PC-9 (cell line): ENCODE results near the gene KRTAP3-3. TPM values are rescaled to one million over a fixed set of nuclear protein-coding genes. Genes with fewer than 3 reads are reported as not detected.

Experiments
- BruUV-seq: library from RNA; stranded (reverse); fragments of 400-500 nt; replicated peaks from 2 replicates; lab custom pipeline; 2021; lab: Mats Ljungman, UMichigan
- CTCF ChIA-PET: fragments of 300-600 bp; sonication (Branson Sonifier 250); formaldehyde crosslinking; loops from one replicate; lab custom pipeline; 2022; ENCODE audit warnings: antibody characterized with exemption; lab: Charles Lee
- POLR2A ChIA-PET: fragments of 300-600 bp; sonication (Branson Sonifier 250); formaldehyde crosslinking; loops from one replicate; lab custom pipeline; 2022; ENCODE audit warnings: antibody characterized with exemption; ENCODE audit not compliant: unreplicated experiment; lab: Charles Lee
- DNase-seq, 2 experiments: peaks; one replicate each; pipeline versions ENCODE4 v3.0.0 to v3.0.0-alpha.2; 2015 to 2022; ENCODE audit warnings: mixed read lengths in 1 of 2
- H2AFZ ChIP-seq: fragments of 200-600 bp; sonication (generic); 2 replicates; pipeline ENCODE4 v1.8.1; 2017; ENCODE audit warnings: antibody characterized with exemption
- H3F3A ChIP-seq: fragments of 200-600 bp; sonication (generic); 2 replicates; pipeline ENCODE4 v1.8.1; 2017; ENCODE audit warnings: antibody characterized with exemption, mild to moderate bottlenecking, low read depth; ENCODE audit not compliant: insufficient read depth
- H3K27ac ChIP-seq: fragments of 200-600 bp; sonication (generic); 2 replicates; pipeline ENCODE4 v1.6.1; 2016; ENCODE audit warnings: mixed run types
- H3K27me3 ChIP-seq: fragments of 200-600 bp; sonication (generic); 2 replicates; pipeline ENCODE4 v1.6.1; 2016; ENCODE audit warnings: low read depth, mixed run types; ENCODE audit not compliant: insufficient read depth
- H3K36me3 ChIP-seq: fragments of 200-600 bp; sonication (generic); 2 replicates; pipeline ENCODE4 v1.6.1; 2016; ENCODE audit warnings: low read depth, mixed run types
- H3K4me1 ChIP-seq: fragments of 200-600 bp; sonication (generic); replicated peaks from 2 replicates; pipeline ENCODE4 v1.6.1; 2016; ENCODE audit warnings: mixed run types; ENCODE audit not compliant: insufficient read depth
- H3K4me2 ChIP-seq: fragments of 200-600 bp; sonication (generic); 2 replicates; pipeline ENCODE4 v1.6.1; 2017; ENCODE audit warnings: mixed run types
- H3K4me3 ChIP-seq: fragments of 200-600 bp; sonication (generic); 2 replicates; pipeline ENCODE4 v1.6.1; 2016; ENCODE audit warnings: mixed run types
- H3K79me2 ChIP-seq: fragments of 200-600 bp; sonication (generic); 2 replicates; pipeline ENCODE4 v1.6.1; 2017; ENCODE audit warnings: low read depth, mixed run types
- H3K9me2 ChIP-seq: fragments of 200-600 bp; sonication (generic); 2 replicates; pipeline ENCODE4 v1.8.1; 2017; ENCODE audit warnings: mild to moderate bottlenecking; ENCODE audit not compliant: insufficient read depth
- H3K9me3 ChIP-seq: fragments of 200-600 bp; sonication (generic); 2 replicates; pipeline ENCODE4 v1.8.1; 2016; ENCODE audit warnings: low read depth; ENCODE audit not compliant: insufficient read depth
- H4K20me1 ChIP-seq: fragments of 200-600 bp; sonication (generic); 2 replicates; pipeline ENCODE4 v1.8.1; 2017; ENCODE audit not compliant: insufficient read depth
- CTCF ChIP-seq: fragments of 200-600 bp; sonication (generic); conservative IDR thresholded peaks from 2 replicates; pipeline ENCODE4 v1.6.1; 2017; ENCODE audit warnings: mixed run types, antibody characterized with exemption, mild to moderate bottlenecking, moderate library complexity
- EZH2 ChIP-seq: fragments of 200-600 bp; sonication (generic); IDR thresholded peaks from 2 replicates; pipeline ENCODE4 v1.8.0; 2017; ENCODE audit warnings: antibody characterized with exemption, low read depth
- intact Hi-C: fragments of 100-400 bp; cut with micrococcal nuclease; formaldehyde crosslinking; loops from one replicate; pipeline ENCODE4 v1.10.0; 2022; ENCODE audit not compliant: unreplicated experiment
- total RNA-seq: library from RNA; stranded (reverse); gene quantifications from 2 replicates; pipeline ENCODE4 v1.2.3, GENCODE V29; 2021

The KRTAP3-3 gene
- total RNA-seq, 1 experiment from 2014 or later = not detected

- no TSS peak for BruUV-seq
- no peak overlapping the region for H3K4me3 ChIP-seq
- H3K9me3 ChIP-seq = peaks cover 10% of the 10 kb centered on the region
- H3K36me3 ChIP-seq = no peaks in the 10 kb centered on the region
- intact Hi-C loops = no loop called here
- no peak overlapping the region for H2AFZ ChIP-seq
- POLR2A ChIA-PET = no interaction called here
- no peaks in the 10 kb centered on the region for H3K9me2 ChIP-seq
- H3K4me1 ChIP-seq = no peaks in the 10 kb centered on the region
- no peaks in the 10 kb centered on the region for H3K79me2 ChIP-seq
- H3K4me2 ChIP-seq = no peak overlapping the region
- no peak overlapping the region for H3K27ac ChIP-seq
- no peaks in the 10 kb centered on the region for H3F3A ChIP-seq
- CTCF ChIA-PET = no interaction called here
- H4K20me1 ChIP-seq = no peaks in the 10 kb centered on the region
- DNase-seq = no peak
- no peaks in the 10 kb centered on the region for H3K27me3 ChIP-seq
- TF ChIP-seq EZH2 (no peak), CTCF (no peak)
These were observed 26.4 kb downstream of the KRTAP3-3 start for GRCh38 chr17:40967582-40967981.

GRCh38 chr17:40966848-40967247 lies 27.1 kb downstream of the KRTAP3-3 start, which contains the start of gene KRT39:
Gene KRT39, minus strand, starts transcription at chr17:40966948. Its CDS starts 92 bp downstream, at chr17:40966856.
- no peak for DNase-seq
- Histone ChIP-seq H3K9me3 (peaks cover 10% of the 10 kb centered on the region), H3K79me2 (no peaks in the 10 kb centered on the region), H3K4me1 (no peaks in the 10 kb centered on the region), H4K20me1 (no peaks in the 10 kb centered on the region), H3K4me2 (no peak within 1 kb of the TSS), H3K27me3 (no peaks in the 10 kb centered on the region), H2AFZ (no peak within 1 kb of the TSS), H3K9me2 (no peaks in the 10 kb centered on the region), H3F3A (no peaks in the 10 kb centered on the region), H3K4me3 (no peak within 1 kb of the TSS), H3K27ac (no peak within 1 kb of the TSS), H3K36me3 (no peaks in the 10 kb centered on the region)
- POLR2A ChIA-PET = no interaction called here
- no TSS peak for BruUV-seq
- CTCF ChIA-PET = no interaction called here
- intact Hi-C loops = no loop called here
- TF ChIP-seq EZH2 (no peak), CTCF (no peak)

- ChIA-PET POLR2A (no interaction called here), CTCF (interaction anchor here (0.6 kb wide), 1 partner anchor 50 kb away, joined by 4 read pairs; no protein-coding TSS in a partner anchor)
- peak; percentile 65 for TF ChIP-seq CTCF
- no peak for TF ChIP-seq EZH2
- Histone ChIP-seq H3K79me2 (no peaks in the 10 kb centered on the region), H3F3A (peaks cover 6% of the 10 kb centered on the region), H3K4me2 (no peak overlapping the region), H3K27ac (no peak overlapping the region), H3K4me1 (peaks cover 15% of the 10 kb centered on the region), H2AFZ (no peak overlapping the region), H3K36me3 (no peaks in the 10 kb centered on the region), H3K4me3 (no peak overlapping the region), H3K9me2 (no peaks in the 10 kb centered on the region), H4K20me1 (no peaks in the 10 kb centered on the region), H3K9me3 (peaks cover 10% of the 10 kb centered on the region), H3K27me3 (no peaks in the 10 kb centered on the region)
- no TSS peak for BruUV-seq
- intact Hi-C loops = no loop called here
- DNase-seq = no peak
These were observed 30.1 kb downstream of the KRTAP3-3 start for GRCh38 chr17:40963838-40964237.
